RCC 7860 (cell line): ENCODE measurements around the gene MLEC.
"Not testable (repeated sequence)": the region's sequence is repeated elsewhere in the genome, so short reads cannot be mapped to it uniquely, and the experiment has no call there.

Experiments
- DNase-seq: peaks from one replicate; pipeline ENCODE4 v3.0.0-alpha.2; 2015; ENCODE audit warnings: low spot score
- FAIRE-seq: peaks from 2 replicates; lab custom pipeline; 2012; peaks lifted over from hg19 to GRCh38; lab: Jason Lieb, UNC

MLEC gene

DNA sequence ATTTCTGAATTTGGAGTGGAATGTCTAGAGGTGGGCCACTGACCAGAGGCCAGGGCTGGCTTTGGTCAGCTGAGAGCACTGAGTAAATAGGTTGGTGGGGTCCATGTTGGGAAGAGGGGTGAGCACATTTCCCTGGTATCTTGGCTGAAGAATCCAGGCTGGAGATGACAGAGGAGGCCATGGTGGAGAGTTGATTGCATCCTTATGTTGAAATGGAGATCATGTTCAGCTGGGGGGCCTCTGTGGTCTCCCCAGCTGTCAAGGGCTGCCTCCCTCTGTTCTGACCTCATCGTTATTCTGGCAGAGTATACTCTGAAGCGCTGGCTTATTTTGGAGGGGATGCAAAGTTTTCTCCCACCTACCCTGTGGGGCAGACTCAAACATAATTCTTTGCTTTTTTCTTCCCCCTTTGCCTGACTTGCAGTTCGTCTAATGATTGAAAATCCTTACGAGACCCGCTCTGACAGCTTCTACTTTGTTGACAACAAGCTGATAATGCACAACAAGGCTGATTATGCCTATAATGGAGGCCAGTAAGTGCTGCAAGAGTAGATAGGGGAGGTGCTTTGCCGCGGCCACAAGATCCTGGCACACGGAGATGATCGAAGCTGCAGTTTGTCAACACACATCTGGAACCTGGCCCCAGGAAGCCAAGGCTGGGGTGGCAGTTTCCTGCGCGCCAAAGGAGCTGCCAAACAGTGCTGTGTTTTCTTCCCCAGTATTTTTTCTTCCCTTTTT is 32.7 kb downstream of the MLEC start:
- FAIRE-seq: no peak
- DNase-seq: no peak

DNA sequence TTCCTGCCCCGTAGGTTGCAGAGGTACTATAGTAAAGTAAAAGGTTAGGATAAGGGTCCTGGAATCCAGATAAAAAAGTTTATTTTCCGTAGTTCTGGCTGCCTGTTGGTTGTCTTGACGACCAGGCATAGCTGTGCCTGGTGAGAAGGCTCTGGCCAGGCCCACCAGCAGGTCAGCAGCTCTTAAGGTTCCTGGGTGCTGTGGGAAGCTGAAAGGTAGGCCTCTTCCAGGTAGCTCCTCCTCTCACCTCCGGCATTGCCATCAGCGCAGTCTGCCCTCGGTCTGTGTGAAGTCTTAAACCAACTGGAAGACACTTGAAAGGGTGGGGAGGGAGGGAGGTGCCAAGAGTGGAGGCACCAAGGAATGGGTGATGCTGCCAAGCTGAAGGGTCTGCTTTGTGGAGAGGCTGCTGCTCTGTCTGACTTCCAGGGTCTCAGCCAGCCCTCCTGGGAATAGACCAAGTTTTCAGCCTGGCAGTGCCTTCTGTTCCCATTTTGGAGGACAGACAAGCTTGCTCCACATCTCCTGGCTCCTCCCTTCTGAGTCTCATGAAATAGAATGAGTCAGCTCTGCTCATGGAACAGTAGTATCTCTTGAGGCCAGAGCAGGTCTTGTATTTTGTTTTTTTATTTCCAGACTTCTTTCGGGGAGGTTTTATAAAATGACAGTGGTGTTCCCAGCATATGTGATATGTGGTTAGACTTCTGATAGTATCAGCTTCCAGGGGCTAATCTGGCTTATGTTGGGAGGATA is 33.5 kb downstream of the MLEC start:
- DNase-seq (no peak), FAIRE-seq (no peak)

GRCh38 chr12:120720987-120721801 is 34.2 kb downstream of the MLEC start:
- no peak for FAIRE-seq
- no peak for DNase-seq

DNA sequence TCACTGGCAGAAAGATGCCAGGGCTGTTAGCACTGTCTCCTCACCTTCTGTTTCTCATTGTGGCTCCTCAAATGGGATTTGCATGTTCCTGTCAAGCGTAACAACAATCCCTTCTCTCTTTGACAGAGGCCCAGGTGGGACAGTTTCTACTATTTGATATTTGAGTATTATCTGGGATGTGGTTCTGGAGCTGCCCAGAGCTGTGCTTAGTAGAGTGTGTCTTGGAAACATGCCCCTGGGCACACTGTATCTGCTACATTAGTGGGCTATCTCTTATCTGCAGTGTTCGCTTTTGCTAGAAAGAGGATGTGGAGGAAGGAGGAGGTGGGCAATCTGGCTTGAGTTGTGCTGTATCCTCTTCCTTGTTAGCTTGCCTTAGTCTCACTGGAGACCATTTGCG is 34.9 kb downstream of the MLEC start:
- DNase-seq (no peak), FAIRE-seq (no peak)

GRCh38 chr12:120722784-120723183 is 35.8 kb downstream of the MLEC start:
- FAIRE-seq (no peak), DNase-seq (no peak)

- no peak for DNase-seq
- FAIRE-seq: no peak
Observed at GRCh38 chr12:120724720-120725119, 37.8 kb downstream of the MLEC start.

- FAIRE-seq: no peak
Observed at GRCh38 chr12:120725151-120725658, 38.3 kb downstream of the MLEC start.

GRCh38 chr12:120725659-120726509 is 38.9 kb downstream of the MLEC start, which contains the start of gene ACADS:
Gene ACADS (plus strand): TSS chr12:120725826. CDS start chr12:120725886, 60 bp downstream.
- FAIRE-seq (no peak), DNase-seq (peak; percentile 63)

More at GRCh38 chr12:120725151-120725658, 38.3 kb downstream of the MLEC start:
- DNase-seq: no peak

DNA sequence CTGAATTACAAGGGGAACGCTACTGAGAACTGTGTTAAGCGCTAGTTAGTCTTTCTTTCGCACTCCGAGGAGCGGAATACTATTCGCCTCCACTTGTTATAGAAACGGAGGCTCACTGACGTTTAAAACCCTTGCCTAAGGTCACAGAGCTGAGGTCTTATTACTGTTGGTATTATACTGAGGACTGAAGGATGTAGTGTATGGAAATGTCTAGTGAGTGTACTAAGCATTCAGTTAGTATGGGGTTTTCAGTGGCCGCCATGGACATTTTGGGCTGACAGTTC is 39.5 kb downstream of the MLEC start:
- FAIRE-seq (no peak), DNase-seq (no peak)

- FAIRE-seq: no peak
- no peak for DNase-seq
Observed at GRCh38 chr12:120726961-120727360, 40.0 kb downstream of the MLEC start.

- not testable (repeated sequence) for FAIRE-seq, DNase-seq
Observed at GRCh38 chr12:120732198-120732597, 45.2 kb downstream of the MLEC start.

GRCh38 chr12:120733574-120733973 is 46.6 kb downstream of the MLEC start:
- FAIRE-seq (no peak), DNase-seq (no peak)

DNA sequence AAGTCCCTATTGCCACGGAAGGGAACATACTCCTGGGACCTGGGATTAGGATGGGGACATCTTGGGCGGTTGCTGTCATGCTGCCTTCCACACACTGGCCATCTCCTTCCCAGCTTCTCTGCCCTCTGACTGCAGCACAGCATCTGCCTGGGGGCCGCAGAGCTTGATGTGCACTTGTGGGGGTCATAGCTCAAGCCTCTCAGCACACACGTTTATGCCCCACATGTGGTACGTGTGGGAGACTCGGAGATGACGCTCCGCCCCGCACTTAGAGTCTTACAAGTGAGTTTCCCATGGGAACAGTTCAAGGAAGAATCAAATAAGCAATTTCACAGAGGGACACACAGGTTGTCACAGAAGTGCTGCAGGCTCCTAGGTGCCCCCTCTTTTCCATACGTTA is 47.3 kb downstream of the MLEC start:
- FAIRE-seq (no peak), DNase-seq (no peak)

DNA sequence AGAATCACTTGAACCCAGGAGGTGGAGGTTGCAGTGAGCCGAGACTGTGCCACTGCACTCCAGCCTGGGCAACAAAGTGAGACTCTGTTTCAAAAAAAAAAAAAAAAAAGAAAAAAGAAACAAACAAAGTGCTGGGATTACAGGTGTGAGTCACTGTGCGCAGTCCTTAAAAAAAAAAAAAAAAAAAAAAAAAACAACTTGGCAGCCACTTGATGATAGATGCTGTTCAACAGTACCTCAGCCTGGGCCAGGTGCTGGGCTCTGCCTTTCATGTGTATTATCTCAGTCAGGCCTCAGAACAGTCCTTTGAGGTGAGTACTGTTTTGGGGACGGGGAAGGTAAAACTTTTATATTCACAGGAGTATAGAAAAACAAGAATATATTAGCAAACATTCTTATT is 48.2 kb downstream of the MLEC start:
- DNase-seq: no peak
- no peak for FAIRE-seq

DNA sequence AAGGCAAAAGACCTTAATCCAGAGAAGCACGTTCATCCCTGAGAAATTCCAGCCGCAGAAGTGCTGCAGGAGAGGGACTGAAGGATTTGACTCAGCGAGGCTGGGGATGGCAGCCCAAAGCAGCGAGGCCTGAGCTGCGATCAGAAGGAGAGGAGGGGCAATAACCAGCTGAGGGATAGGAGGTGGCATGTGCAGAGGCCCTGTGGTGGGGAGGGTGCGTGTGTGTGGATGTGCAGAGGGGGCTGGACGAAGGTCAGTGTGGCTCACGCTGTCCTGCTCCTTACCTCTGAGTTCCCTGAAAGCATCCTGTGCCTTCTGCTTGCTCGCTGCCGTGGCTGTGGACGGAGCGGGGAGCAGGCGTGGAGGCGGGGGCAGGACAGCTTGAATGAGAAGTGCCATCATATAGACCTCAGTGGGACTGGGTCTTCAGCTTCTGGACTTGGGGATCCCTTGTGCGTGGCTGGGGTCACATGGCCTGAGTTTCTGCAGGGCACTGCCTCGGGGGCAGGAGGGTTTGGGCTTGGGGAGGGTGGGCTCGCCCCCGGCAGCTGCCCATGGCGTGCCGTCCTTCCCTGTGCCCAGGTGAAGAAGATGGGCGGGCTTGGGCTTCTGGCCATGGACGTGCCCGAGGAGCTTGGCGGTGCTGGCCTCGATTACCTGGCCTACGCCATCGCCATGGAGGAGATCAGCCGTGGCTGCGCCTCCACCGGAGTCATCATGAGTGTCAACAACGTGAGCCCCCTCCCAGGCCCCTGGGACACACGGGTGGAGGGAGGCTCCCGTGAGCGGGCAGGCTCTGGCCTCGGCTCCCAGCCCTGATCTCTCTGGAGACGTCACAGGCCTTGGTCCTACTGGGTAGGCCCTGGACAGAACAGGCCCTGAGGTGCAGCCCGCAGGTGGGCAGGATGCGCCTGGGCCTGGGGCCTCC is 49.7 kb downstream of the MLEC start:
- FAIRE-seq: no peak
- no peak for DNase-seq

DNA sequence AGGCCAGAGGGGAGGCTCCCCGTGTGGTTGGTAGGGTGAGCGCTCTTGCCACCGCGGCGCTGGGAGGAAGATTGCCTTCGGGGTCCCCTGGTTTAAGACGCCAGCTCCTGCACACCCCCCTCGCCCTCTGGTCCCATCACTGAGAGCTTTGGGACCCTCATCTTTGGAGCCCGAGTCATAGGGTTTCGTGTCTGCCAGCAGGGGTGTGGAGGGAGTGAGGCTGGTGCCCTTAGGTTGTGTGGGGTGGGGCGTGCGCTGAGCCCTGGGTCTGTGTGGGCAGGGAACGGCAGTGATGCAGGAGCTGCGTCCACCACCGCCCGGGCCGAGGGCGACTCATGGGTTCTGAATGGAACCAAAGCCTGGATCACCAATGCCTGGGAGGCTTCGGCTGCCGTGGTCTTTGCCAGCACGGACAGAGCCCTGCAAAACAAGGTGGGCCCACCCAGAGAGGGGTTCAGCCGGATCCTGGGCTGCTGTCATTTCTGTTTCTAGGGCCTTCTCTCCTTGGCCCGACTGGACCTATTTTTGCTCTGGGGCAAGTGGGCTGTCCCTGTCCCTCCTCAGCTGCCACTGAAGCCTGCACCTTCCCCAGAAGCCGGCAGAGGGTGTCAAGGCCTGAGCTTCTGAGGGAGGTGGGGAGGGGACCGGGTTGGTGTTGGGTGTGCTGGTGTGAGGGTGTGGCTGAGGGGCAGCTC is 50.8 kb downstream of the MLEC start:
- FAIRE-seq (no peak), DNase-seq (no peak)

DNA sequence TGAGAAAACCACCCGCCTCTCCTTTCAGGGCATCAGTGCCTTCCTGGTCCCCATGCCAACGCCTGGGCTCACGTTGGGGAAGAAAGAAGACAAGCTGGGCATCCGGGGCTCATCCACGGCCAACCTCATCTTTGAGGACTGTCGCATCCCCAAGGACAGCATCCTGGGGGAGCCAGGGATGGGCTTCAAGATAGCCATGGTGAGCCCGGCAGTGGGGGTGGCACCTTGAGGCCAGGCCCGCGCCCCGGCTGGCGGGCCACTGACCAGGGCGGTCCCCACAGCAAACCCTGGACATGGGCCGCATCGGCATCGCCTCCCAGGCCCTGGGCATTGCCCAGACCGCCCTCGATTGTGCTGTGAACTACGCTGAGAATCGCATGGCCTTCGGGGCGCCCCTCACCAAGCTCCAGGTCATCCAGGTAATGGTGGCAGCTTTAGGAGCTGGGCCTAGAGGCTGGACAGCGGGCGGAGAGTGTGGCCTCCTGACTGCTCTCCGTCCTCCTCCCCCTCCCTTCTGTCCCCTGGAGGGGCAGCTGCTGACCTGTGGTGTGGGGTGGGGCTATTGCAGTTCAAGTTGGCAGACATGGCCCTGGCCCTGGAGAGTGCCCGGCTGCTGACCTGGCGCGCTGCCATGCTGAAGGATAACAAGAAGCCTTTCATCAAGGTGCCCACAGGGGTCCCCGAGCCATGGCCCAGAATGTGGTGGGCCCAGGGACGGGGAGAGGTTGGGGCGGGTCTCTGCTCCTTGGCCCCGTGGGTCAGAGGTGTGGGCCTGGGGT is 51.5 kb downstream of the MLEC start:
- FAIRE-seq (no peak), DNase-seq (no peak)
